ENCODE measurements around the gene RIMKLB.
A peak's percentile ranks its signal among the peaks of the same experiment; 100 is the strongest.
"Not testable (repeated sequence)": the region's sequence is repeated elsewhere in the genome, so short reads cannot be mapped to it uniquely, and the experiment has no call there.

Gene RIMKLB

DNA sequence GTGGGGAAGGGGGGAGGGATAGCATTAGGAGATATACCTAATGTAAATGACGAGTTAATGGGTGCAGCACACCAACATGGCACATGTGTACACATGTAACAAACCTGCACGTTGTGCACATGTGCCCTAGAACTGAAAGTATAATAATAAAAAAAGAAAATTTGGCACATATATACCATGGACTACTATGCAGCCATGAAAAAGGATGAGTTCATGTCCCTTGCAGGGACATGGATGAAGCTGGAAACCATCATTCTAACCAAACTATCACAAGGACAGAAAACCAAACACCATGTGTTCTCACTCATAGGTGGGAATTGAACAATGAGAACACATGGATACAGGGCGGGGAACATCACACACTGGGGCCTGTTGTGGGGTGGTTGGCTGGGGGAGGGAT is 103.4 kb downstream of the RIMKLB start:
- not testable (repeated sequence) for H2AK5ac ChIP-seq (ENCODE audit: low read length); H4K12ac ChIP-seq (ENCODE audit: low read depth, low read length); H3K4me2 ChIP-seq (ENCODE audit: low read length); H3K27me3 ChIP-seq (ENCODE audit: insufficient read depth, low read length); H3K14ac ChIP-seq (ENCODE audit: low read length); H4K8ac ChIP-seq (ENCODE audit: low read depth, low read length); H3K36me3 ChIP-seq (ENCODE audit: control insufficient read depth in 1 of 2, insufficient read depth in 2 of 2, low read length in 2 of 2); H4K91ac ChIP-seq (ENCODE audit: low read depth, low read length); H3K4me3 ChIP-seq (ENCODE audit: low read depth, low read length); H3K79me1 ChIP-seq (ENCODE audit: low read length); DNase-seq; H3K4ac ChIP-seq (ENCODE audit: low read depth, low read length); H3K9ac ChIP-seq (ENCODE audit: low read length); H3K9me3 ChIP-seq (ENCODE audit: insufficient read depth, low read depth, low read length); H3K27ac ChIP-seq (ENCODE audit: low read depth, low read length); H3K79me2 ChIP-seq (ENCODE audit: control insufficient read depth, insufficient read depth, low read length, poor library complexity); H3K18ac ChIP-seq (ENCODE audit: low read length); H3K23ac ChIP-seq (ENCODE audit: low read length); H2BK5ac ChIP-seq (ENCODE audit: low read depth, low read length, poor library complexity); H3K4me1 ChIP-seq (ENCODE audit: control insufficient read depth in 1 of 2, insufficient read depth in 2 of 2, low read length in 2 of 2); H2BK12ac ChIP-seq (ENCODE audit: low read length); H2AFZ ChIP-seq (ENCODE audit: insufficient read depth, low read length, poor library complexity); H2BK120ac ChIP-seq (ENCODE audit: insufficient read depth, low read length, poor library complexity)
- no CpG with 5 or more reads among the region's 3 CpGs for WGBS (ENCODE audit: extremely low coverage, insufficient coverage, insufficient read length)

DNA sequence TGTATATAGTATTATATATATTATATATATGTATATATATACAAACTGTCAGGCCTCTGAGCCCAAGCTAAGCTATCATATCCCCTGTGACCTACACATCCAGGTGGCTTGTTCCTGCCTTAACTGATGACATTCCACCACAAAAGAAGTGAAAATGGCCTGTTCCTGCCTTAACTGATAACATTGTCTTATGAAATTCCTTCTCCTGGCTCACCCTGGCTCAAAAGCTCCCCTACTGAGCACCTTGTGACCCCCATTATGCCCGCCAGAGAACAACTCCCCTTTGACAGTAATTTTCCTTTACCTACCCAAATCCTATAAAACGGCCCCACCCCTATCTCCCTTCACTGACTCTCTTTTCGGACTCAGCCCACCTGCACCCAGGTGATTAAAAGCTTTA is 107.0 kb downstream of the RIMKLB start:
- DNase-seq; H2BK120ac ChIP-seq (ENCODE audit: insufficient read depth, low read length, poor library complexity); H4K8ac ChIP-seq (ENCODE audit: low read depth, low read length); H3K36me3 ChIP-seq (ENCODE audit: control insufficient read depth in 1 of 2, insufficient read depth in 2 of 2, low read length in 2 of 2); H3K79me2 ChIP-seq (ENCODE audit: control insufficient read depth, insufficient read depth, low read length, poor library complexity); H3K27ac ChIP-seq (ENCODE audit: low read depth, low read length); H4K91ac ChIP-seq (ENCODE audit: low read depth, low read length); H3K4me2 ChIP-seq (ENCODE audit: low read length); H2BK12ac ChIP-seq (ENCODE audit: low read length); H3K9ac ChIP-seq (ENCODE audit: low read length); H3K9me3 ChIP-seq (ENCODE audit: insufficient read depth, low read depth, low read length); H2AFZ ChIP-seq (ENCODE audit: insufficient read depth, low read length, poor library complexity); H3K18ac ChIP-seq (ENCODE audit: low read length); H4K12ac ChIP-seq (ENCODE audit: low read depth, low read length); H3K4me1 ChIP-seq (ENCODE audit: control insufficient read depth in 1 of 2, insufficient read depth in 2 of 2, low read length in 2 of 2); H2BK5ac ChIP-seq (ENCODE audit: low read depth, low read length, poor library complexity); H3K4me3 ChIP-seq (ENCODE audit: low read depth, low read length); H3K14ac ChIP-seq (ENCODE audit: low read length); H3K79me1 ChIP-seq (ENCODE audit: low read length); H3K23ac ChIP-seq (ENCODE audit: low read length); H2AK5ac ChIP-seq (ENCODE audit: low read length); H3K4ac ChIP-seq (ENCODE audit: low read depth, low read length); H3K27me3 ChIP-seq (ENCODE audit: insufficient read depth, low read length): not testable (repeated sequence)
- WGBS (ENCODE audit: extremely low coverage, insufficient coverage, insufficient read length), result no CpG with 5 or more reads among the region's 3 CpGs

DNA sequence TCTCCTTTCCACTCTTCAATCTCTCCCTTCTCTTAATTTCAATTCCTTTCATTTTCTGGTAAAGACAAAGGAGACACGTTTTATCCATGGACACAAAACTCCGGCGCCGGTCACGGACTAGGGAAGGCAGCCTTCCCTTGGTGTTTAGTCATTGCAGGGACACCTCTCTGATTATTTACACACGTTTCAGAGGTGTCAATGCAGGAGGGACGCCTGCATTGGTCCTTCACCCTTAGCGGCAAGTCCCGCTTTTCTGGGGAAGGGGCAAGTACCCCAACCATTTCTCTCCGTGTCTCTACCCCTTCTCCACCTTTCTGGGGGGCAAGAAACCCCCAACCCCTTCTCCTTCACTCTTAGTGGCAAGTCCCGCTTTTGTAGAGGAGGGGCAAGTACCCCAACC is 107.7 kb downstream of the RIMKLB start:
- not testable (repeated sequence) for H3K9ac ChIP-seq (ENCODE audit: low read length); H2BK120ac ChIP-seq (ENCODE audit: insufficient read depth, low read length, poor library complexity); H2BK5ac ChIP-seq (ENCODE audit: low read depth, low read length, poor library complexity); H3K23ac ChIP-seq (ENCODE audit: low read length); H3K14ac ChIP-seq (ENCODE audit: low read length); H3K79me2 ChIP-seq (ENCODE audit: control insufficient read depth, insufficient read depth, low read length, poor library complexity); H3K79me1 ChIP-seq (ENCODE audit: low read length); H2AFZ ChIP-seq (ENCODE audit: insufficient read depth, low read length, poor library complexity); H3K27ac ChIP-seq (ENCODE audit: low read depth, low read length); H4K12ac ChIP-seq (ENCODE audit: low read depth, low read length); H3K27me3 ChIP-seq (ENCODE audit: insufficient read depth, low read length); H3K4me1 ChIP-seq (ENCODE audit: control insufficient read depth in 1 of 2, insufficient read depth in 2 of 2, low read length in 2 of 2); H2AK5ac ChIP-seq (ENCODE audit: low read length); H3K36me3 ChIP-seq (ENCODE audit: control insufficient read depth in 1 of 2, insufficient read depth in 2 of 2, low read length in 2 of 2); DNase-seq; H3K4me3 ChIP-seq (ENCODE audit: low read depth, low read length); H3K4me2 ChIP-seq (ENCODE audit: low read length); H3K18ac ChIP-seq (ENCODE audit: low read length); H3K9me3 ChIP-seq (ENCODE audit: insufficient read depth, low read depth, low read length); H4K8ac ChIP-seq (ENCODE audit: low read depth, low read length); H3K4ac ChIP-seq (ENCODE audit: low read depth, low read length)
- Histone ChIP-seq H4K91ac (ENCODE audit: low read depth, low read length) (peak overlapping the region; percentile 37), H2BK12ac (ENCODE audit: low read length) (peak overlapping the region; percentile 49)
- whole genome bisulfite sequencing (ENCODE audit: extremely low coverage, insufficient coverage, insufficient read length), result no CpG with 5 or more reads among the region's 11 CpGs

DNA sequence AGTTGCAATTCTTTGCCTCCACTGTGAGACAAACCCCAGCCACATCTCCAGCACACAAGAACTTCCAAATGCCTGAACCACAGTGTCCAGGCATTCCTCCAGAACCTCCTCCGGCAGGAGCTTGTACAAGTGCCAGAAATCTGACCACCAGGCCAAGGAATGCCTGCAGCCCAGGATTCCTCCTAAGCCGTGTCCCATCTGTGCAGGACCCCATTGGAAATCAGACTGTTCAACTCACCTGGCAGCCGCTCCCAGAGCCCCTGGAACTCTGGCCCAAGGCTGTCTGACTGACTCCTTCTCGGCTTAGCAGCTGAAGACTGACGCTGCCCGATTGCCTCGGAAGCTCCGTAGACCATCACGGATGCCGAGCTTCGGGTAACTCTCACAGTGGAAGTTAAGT is 109.3 kb downstream of the RIMKLB start:
- not testable (repeated sequence) for H3K79me2 ChIP-seq (ENCODE audit: control insufficient read depth, insufficient read depth, low read length, poor library complexity); H2AK5ac ChIP-seq (ENCODE audit: low read length); H4K12ac ChIP-seq (ENCODE audit: low read depth, low read length); DNase-seq; H3K4me2 ChIP-seq (ENCODE audit: low read length); H3K23ac ChIP-seq (ENCODE audit: low read length); H3K79me1 ChIP-seq (ENCODE audit: low read length); H3K18ac ChIP-seq (ENCODE audit: low read length); H3K4ac ChIP-seq (ENCODE audit: low read depth, low read length); H2BK5ac ChIP-seq (ENCODE audit: low read depth, low read length, poor library complexity); H4K8ac ChIP-seq (ENCODE audit: low read depth, low read length); H4K91ac ChIP-seq (ENCODE audit: low read depth, low read length); H3K4me1 ChIP-seq (ENCODE audit: control insufficient read depth in 1 of 2, insufficient read depth in 2 of 2, low read length in 2 of 2); H3K27me3 ChIP-seq (ENCODE audit: insufficient read depth, low read length); H3K36me3 ChIP-seq (ENCODE audit: control insufficient read depth in 1 of 2, insufficient read depth in 2 of 2, low read length in 2 of 2); H3K9me3 ChIP-seq (ENCODE audit: insufficient read depth, low read depth, low read length); H3K9ac ChIP-seq (ENCODE audit: low read length); H2BK12ac ChIP-seq (ENCODE audit: low read length); H3K14ac ChIP-seq (ENCODE audit: low read length); H2BK120ac ChIP-seq (ENCODE audit: insufficient read depth, low read length, poor library complexity); H3K27ac ChIP-seq (ENCODE audit: low read depth, low read length); H2AFZ ChIP-seq (ENCODE audit: insufficient read depth, low read length, poor library complexity); H3K4me3 ChIP-seq (ENCODE audit: low read depth, low read length)
- WGBS (ENCODE audit: extremely low coverage, insufficient coverage, insufficient read length), result no CpG with 5 or more reads among the region's 11 CpGs

All from trophoblast cell (in vitro differentiated cells and primary cell).